Stimulated activated CD4-positive, alpha-beta T cell treated with anti-CD3 and anti-CD28 coated beads, Interleukin-12 subunit alpha, Interleukin-12 subunit beta, amount 100 ng/mL, for 24 hours (primary cell): ENCODE results near the gene AUTS2.

Source experiments
- DNase-seq, 2 experiments: peaks; one replicate each; pipeline ENCODE4 v3.0.0-alpha.2; 2020; ENCODE audit warnings: low read depth in 2 of 2

AUTS2 gene

DNA sequence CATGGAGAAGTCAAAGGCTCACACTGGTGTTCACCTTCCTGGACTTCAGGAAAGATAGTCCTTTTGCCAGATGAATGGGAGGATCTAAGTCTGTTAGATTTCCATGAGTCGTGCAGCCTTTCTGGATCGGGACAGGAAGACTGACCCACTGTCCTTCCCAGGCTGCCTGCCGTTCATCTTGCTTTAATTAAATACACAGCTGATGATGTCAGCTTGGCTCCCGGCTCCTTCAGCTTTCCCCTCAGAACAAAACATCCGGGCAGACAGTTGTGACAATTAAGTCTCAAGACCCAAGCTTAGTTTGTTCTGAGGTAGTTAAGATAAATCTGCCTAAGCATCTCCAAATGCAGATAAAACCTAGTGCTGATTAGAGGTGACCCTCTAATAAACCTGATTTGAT is 58.6 kb downstream of the AUTS2 start:
- DNase-seq: no peak

DNA sequence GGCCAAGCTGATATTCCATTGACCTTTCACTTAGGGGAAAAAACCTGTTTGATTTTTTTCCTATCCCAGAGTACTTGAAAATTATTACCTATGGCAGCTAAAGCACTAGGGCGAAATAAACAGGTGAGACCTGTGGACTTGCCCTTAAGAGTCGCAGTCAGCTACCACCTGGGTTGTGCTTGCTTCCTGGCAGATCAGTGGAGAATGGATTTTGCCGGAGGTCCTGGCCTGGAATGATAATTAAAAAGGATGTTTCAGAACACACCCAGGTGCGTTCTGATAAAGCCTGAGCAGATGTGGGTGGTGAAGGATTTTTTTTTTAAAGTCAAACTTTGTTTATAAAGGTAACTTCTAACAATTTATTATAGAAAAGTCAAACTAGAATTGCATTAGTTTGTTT is 59.1 kb downstream of the AUTS2 start:
- no peak for DNase-seq

DNA sequence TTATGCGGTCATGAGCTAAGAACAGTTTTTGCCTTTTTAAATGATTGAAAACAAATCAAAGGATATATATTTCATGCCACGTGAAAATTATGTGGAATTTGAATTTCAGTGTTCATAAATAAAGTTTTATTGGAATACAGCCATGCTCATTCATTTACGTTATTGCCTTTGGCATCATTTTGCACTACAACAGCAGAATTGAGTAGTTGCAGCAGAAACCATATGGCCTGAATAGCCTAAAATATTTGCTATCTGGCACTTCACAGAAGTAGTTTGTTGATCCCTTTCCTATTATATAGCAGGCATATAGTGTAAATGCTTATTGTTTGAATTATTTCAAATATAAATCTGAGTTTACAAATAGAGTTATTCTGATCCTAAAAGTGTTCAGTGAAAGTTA is 59.7 kb downstream of the AUTS2 start:
- DNase-seq: no peak

DNA sequence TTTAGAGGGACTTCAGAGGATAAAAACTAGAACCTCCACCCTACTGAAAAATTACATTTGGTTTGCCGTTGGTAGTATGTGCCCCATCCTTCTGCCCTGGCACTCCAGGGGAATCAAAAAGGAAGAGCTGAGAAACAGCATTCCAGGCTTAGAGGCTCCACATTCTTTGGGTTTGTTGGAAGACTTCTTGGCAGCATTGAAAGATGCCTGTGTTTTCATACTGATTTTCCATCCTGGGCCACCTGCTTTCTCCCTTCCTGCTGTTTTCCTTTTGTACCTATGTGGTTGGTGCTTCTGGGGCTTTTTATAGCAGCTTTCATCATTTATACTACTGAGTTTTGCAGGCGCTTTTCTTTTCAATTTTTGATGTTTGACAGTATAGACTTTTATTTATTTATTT is 61.7 kb downstream of the AUTS2 start:
- DNase-seq: no peak

DNA sequence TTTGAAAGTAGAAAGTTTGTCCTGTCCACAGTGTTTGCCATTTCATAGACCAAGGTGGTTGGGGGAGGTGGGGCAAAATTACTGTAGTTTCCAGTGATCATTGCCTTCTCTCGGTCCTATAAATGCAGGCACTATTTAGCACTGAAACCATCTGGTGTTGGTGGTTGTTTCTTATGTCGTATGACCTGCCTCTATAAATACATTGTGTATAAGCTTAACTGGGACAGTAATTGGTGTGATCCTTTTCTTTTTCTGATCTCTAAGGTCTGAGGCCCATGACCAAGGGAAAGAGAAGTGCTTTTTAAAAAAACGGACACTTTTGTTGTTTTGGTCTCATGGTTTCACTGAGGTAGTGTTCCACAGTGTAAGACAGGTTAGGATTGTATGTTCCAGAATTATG is 63.1 kb downstream of the AUTS2 start:
- no peak for DNase-seq

DNA sequence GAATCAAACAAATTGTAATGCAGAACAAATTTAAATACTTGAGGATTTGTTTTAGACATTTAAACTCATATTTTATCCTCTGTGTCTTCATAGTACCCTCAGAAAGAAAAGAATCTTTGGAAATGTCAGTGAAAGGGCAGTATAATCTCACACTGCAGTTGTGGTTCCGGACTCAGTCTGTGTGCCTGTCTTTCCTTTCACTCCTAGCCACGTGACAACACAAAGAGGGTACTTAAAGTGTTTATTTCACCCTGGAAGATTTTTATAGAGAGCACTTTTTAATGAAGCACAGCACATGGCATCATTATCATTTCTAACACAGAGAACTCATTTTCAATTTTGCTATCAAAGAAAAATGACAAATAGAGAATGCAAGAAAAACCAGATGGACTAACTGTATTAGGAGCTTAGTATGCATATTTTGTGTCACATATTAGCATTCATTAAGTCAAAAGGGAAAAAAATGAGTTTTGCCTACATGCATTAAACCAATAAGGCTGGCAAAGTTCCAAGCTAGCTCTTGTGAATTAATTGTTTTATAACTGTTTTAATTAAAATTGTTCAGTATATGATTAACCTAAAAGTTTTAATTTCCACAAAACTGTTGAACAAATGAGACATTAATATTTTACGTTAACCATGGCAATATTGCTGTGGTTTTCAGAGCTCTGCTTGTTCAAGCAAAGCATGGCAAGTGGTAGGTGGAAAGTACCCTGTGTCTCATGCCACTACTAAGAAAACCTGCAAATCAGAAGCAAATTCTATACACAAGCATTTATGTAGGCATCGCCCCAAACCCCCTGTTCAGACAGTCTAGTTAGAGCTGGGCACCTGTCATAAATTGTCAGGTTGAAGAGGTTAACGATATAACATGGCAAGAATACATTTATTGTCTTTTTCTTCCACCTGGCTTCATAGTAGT is 65.9 kb downstream of the AUTS2 start:
- no peak for DNase-seq

DNA sequence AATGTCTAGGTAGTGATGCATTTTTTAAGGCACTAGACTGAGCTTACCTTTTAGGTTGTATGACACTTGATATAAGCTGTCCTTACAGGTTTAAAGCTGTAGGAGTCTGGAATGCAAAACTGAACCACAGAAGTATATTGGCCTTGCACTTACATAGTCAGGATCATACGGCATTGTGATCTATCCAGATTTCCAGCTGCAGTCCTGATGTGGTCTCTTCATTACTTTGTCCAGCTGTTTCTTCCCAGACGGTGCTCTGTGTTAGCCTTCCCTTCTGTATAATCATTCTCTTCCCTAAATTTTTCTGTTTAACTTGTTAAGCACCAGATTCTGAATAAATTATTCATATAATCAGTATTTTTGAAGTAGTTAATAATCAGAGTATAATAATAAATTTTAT is 67.1 kb downstream of the AUTS2 start:
- DNase-seq: no peak

DNA sequence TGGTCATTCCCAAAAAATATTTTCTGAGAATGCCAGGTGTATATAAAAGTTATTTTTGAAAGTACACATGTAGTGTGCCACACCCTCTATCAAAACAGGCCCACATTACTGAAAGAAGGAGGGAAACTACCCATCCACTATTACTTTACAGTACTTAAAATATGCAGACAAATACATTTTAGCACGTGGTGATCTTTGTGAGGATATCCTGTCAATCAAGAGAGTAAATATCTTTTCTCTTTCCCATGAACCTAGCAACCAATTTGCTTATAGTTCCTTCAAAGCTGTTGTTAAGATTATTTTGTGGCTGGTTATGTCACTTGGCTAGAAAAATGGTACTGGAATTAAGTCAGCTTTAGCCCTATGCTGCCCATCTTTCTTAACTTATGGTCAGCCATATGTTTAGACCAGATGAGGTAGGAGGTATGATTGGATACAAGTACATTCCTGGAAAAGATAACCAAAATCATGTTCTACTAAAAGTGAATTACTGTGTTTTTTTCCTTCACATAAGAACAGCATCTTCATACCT is 70.1 kb downstream of the AUTS2 start:
- no peak for DNase-seq

DNA sequence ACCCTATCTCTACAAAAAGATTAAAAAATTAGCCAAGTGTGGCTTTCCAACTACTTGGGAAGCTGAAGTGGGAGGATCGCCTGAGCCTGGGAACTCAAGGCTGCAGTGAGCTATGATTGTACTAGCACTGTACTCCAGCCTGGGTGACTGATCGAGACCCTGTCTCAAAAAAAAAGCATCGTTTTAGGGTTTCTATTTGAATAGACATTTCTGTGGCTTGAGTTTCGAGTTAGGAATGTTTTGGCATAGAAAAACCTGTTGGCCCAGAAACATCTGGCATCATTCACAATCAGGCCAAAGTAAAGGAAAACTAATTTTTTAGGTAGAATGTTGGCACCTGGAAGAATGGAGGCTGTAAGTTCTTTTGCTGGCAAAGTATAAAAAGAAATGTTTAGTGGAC is 72.4 kb downstream of the AUTS2 start:
- DNase-seq: no peak

DNA sequence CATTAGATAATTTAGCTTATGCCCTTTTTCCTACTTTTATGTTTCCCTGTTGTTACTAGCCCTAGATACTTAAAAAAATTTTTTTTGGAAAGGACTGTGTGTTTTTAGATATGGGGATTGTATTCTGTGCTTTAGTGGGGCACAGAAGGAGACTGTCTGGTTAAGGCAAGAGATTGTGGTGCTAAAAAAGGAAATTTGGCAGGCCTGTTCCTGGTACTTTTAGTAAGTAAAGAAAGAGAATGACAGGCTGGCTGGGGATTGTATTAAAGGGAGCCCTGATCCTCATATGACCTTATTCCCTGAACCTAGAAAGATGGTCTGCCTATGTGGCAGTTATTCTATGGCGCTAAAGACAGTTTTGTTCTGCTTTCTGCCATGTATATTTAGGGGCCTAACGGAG is 74.8 kb downstream of the AUTS2 start:
- DNase-seq: no peak

DNA sequence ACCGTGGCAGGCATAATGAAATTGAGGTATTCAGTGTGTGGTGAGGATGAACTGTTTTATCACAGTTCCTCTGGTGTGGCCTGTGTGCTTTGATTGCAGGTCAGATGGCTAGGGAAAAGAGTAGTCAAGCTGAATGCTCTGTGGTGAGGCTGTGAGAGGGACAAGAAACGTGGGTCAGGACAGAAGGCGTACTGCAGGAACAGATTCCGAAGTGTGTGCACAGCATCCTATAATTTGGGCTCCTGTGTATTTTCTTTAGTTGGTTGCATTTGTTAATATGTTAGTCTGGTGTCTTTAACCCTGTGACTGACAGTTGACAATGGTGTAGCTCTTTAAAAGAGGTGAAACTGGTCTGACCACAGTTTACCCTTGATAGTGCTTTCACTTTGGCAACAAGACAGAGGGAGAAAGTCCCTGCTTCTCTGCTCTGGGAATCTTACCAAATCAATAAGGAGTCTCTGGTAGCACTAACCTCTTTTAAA is 76.5 kb downstream of the AUTS2 start:
- DNase-seq: no peak

DNA sequence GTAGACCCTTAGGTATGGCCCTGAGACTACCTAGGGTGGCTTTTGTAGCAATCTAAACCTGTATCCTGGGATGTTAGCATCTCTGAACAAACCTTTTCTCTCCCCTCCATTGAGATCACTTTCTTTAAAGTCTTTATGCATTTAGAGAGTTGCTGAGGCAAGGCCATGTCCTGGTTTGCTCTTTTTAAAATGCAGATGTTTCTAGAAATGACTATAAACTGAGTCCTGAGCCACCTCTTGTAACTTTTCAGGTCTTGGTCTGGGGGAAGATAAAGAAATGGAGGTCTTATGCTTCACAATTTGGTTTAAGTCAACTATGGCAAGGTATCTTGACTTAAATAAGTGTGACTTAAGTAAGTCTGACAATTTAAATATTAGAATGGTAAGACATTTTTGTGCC is 78.0 kb downstream of the AUTS2 start:
- no peak for DNase-seq

DNA sequence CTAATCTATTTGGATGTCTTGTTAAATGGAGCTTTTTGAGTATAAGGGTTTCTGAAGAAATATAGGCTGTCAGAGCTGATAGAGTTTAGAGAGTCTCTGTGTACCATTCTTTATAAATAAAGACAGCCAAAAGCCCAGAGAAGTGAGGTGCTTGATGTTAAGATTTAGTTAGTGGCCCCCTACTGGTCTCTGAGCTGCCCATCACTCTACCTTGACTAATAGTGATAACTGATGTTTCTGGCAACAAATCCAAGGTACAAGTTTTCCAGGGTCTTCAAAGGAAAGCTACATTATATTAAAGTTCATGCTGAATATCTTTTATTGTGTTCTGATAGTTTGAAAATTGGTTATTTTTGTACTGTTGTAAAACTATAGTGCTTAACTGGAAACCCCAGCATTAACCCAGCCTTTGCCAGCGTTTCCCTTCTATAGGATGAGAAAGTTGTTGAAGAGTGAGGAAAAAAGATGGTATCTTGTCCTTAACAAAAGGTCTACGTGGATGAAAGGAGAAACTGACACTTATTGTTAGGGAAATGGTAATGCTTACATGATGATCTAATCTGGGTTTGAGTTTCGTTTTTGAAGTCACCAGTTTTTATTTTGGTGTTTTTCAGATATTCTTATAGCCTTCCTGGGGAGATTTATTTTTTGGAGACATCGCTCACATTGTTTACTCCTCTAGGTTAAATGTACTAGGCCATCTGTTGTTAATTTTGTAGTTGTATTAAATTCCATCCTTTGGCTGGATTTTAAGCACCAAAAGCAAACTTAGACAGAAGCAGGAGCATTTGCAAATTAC is 79.0 kb downstream of the AUTS2 start:
- no peak for DNase-seq

DNA sequence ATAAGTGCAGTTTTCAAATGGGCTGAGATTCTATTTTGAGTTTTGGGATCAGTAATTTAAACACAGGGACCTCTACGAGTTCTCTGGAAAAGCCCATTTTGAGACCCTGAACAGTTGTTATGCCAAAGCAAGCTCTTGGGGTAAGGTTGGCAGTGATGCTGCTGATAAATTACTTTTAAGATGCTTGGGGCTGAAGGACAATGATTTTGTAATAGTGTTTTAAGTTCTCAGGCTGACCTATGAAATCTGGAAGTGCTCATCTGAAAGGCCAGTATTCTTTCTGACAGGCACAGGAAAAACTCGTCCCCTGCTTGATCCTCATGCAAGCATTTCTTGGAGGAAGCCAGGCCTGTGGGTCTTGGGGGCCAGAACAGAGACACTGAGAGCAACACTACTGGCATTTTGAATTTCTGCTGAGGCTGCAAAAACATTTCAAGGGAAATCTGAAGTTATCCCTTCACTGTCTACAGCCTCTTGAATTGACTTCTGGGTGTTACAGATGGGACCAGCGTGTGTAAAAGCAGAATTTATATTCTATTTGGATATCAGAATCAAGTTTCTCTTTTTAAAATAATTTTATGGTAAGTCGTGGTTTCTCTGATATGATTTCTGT is 79.7 kb downstream of the AUTS2 start:
- DNase-seq: no peak

DNA sequence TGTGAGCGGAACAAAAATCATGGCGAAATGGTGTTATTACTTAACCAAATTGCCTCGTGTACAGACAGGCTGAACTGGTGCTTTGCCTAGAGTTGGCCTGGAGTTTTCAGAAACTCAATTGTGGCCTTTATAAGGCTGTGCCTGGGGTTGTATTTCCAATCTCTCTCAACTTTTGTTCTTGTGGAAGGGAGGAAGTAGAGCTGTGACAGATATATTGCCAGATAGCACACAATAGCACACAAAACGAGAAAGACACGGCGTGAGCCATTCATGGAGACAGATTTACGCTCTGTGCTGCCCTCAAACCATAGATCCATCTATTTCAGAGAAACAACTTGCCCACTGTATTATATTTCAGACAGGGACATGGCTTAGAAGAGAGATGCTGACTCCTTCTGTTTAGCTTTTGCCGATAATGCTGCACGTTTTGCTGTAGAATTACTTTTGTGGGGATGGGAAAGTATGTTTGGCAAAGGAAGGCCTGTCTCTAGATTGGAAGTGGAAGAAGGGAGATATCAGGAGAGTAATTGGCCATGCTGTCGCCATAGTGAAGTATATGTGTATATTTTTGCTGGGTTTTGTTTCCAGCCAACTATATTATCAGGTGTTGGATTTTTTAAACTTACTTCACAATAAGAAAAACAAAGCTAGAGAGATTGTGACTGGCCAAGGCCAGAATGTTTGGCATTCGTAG is 80.4 kb downstream of the AUTS2 start:
- DNase-seq: no peak

DNA sequence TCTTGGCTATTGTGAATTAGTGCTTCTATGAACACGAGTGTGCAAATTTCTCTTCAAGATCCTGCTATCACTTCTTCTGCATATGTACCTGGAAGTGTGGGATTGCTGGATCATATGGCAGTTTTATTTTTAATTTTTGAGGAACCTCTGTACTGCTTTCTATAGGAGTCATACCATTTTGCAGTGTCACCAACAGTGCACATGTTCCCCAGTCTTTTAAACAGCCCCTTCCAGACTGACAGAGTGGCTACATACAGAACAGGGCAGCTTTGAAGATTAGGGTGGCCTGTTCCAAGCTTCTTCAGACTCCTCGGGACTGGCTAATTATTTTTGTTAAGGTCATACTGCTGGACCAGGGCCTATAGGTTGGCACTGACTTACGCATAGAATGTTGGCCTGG is 82.9 kb downstream of the AUTS2 start:
- DNase-seq: no peak

DNA sequence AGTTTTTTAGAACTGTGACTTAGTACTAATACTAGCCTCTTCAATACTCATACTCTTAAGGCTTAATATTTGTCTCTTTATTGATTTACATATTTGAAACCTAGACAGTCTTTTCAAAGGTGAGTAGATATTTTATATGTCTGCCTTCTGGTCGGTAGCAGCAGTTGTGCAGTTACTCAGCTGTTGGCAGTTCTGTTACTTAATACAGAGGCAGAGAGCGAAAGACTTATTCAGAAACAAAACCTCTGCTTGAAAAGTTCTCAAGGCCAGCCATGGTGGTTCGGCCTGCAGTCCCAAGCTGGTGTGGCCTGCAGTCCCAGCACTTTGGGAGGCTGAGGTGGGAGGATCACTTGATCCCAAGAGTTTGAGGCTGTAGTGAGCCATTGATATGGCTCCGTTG is 84.2 kb downstream of the AUTS2 start:
- no peak for DNase-seq

DNA sequence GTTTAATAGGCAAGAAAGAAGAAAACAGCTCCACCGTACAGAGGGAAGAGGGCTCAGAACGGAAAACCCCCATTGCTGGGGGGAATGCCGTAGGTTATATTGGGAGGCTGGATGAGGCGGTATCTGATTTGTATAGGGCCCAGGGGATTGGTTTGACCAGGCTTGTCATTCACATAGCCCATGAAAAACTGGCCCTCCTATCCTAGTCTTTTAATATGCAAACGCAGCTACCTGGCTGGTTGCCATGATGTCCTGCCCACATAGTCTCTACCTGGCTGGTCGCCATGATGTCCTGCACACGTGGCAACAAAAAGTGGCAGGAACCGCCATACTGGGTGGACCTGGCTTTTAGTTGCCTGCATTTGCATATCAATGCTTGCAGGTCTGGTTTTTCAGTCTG is 84.7 kb downstream of the AUTS2 start:
- DNase-seq: no peak

DNA sequence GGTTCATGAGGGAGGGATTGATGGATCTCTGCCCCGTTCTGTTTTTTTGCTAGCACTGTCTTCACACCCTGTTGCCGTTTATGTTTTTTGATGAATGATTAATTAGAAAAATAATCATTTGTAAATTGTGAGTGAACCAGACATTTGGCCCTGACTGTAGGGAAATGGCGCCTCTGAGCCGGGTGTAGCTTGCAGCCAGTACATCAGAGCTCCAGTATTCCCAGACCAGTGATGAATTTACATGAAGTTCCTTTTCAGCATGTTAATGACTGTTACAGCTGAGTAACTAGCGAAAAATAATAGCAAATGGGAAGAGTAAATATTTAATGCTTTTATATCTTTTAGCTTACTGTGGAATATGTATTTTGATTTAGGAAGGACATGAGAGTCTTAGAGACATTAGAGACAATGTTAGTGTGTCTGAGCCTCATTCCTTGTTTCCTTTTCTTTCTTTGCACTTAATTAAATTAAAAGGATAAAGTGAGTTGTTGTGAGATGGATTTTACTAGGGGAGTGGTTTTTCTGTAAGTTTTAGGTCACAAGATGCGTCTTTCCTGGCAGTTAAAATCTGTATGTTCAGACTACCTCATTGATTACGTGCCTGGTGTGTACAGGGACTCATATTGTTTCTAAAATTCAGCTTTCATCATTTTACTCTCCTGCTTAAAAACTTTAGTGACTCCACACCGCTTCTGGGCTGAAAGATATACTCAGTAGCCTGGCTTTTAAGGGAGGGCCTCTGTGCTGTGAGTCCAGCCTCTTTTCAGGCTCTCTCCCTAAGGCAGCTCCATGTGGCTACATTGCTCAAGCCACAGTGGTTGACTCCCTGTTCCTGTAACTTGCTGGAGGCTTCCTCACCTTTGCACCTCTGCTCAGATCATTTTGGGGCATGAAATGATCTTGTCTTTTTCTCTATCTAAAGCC is 86.4 kb downstream of the AUTS2 start:
- DNase-seq: no peak

DNA sequence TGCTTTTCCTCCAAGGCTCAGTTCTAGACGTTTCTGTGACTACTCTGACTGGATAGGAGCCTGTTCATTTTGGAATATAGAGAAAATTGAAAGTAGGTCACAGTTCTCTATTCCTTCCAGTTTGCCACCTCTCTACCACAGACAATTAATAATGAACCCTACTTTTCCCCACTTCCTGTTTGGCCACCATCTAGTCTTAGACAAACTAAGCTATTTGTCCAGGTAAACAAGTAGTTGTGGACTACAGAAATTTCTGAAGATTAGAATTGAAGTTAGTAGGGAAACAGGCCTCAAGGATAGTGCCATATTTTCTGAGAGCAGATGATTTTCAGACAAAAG is 87.0 kb downstream of the AUTS2 start:
- no peak for DNase-seq

DNA sequence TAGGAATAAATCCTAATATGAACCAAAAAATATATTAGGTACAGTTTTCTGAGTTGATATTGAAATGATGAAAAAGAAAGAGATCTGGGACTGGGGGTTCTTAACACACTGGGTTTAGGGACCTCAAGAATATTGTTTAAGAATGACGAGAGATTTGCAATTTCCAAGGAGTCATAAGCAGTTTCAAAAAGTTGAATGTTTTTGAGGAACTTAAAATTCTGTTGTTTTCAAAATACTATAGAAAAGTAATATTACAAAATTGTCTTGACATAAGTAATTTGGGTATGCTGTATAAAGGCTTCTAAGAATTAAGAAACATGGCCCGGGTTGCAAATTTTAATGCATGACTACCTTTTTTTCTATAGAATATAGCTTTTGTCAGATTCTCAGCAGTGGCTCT is 88.1 kb downstream of the AUTS2 start:
- no peak for DNase-seq
